Midbrain (tissue), 1 donor: ENCODE results near the gene MED31.
"Not testable (repeated sequence)": the region's sequence is repeated elsewhere in the genome, so short reads cannot be mapped to it uniquely, and the experiment has no call there.

ENCODE experiments used
- DNase-seq: peaks from one replicate; lab custom pipeline; 2025; lab: John Stamatoyannopoulos, UW

MED31 gene

GRCh38 chr17:6677158-6677831, 25.9 kb upstream of the MED31 start:
- DNase-seq = no peak

- no peak for DNase-seq
These were observed 25.4 kb upstream of the MED31 start for GRCh38 chr17:6676802-6677157.

- DNase-seq = no peak
These were observed 23.9 kb upstream of the MED31 start for GRCh38 chr17:6675201-6675825.

- no peak for DNase-seq
These were observed 23.2 kb upstream of the MED31 start for GRCh38 chr17:6674586-6674985.

GRCh38 chr17:6671431-6671830, 20.0 kb upstream of the MED31 start:
- no peak for DNase-seq

GRCh38 chr17:6670999-6671398, 19.6 kb upstream of the MED31 start:
- DNase-seq = no peak

- DNase-seq = no peak
These were observed 19.2 kb upstream of the MED31 start for GRCh38 chr17:6670571-6670970.

GRCh38 chr17:6669479-6670212, 18.2 kb upstream of the MED31 start:
- DNase-seq = no peak

- DNase-seq = no peak
These were observed 17.5 kb upstream of the MED31 start for GRCh38 chr17:6668727-6669425.

GRCh38 chr17:6668219-6668618, 16.8 kb upstream of the MED31 start:
- no peak for DNase-seq

- DNase-seq = no peak
These were observed 16.1 kb upstream of the MED31 start for GRCh38 chr17:6667516-6667915.

GRCh38 chr17:6666557-6666956, 15.2 kb upstream of the MED31 start:
- DNase-seq = no peak

- peak; percentile 79 for DNase-seq
These were observed 14.7 kb upstream of the MED31 start for GRCh38 chr17:6666077-6666521.

- DNase-seq = not testable (repeated sequence)
These were observed 11.8 kb upstream of the MED31 start for GRCh38 chr17:6663200-6663599.

GRCh38 chr17:6661464-6661848, 10.1 kb upstream of the MED31 start:
- no peak for DNase-seq

GRCh38 chr17:6660805-6661463, 9.5 kb upstream of the MED31 start:
- DNase-seq = no peak

GRCh38 chr17:6660101-6660500, 8.7 kb upstream of the MED31 start:
- no peak for DNase-seq

GRCh38 chr17:6658411-6658810, 7.0 kb upstream of the MED31 start:
- not testable (repeated sequence) for DNase-seq

- no peak for DNase-seq
These were observed 6.4 kb upstream of the MED31 start for GRCh38 chr17:6657633-6658287.

- not testable (repeated sequence) for DNase-seq
These were observed 5.6 kb upstream of the MED31 start for GRCh38 chr17:6656797-6657632.
